HCT116 (cell line): Measurements from ENCODE around the gene APOB.

ENCODE experiments used
- EGR1 ChIP-seq: IDR thresholded peaks from 2 replicates; pipeline ENCODE4 v1.6.1; 2012; ENCODE audit warnings: low read depth
- EZH2 ChIP-seq: fragments of 200-600 bp; sonication (generic); IDR thresholded peaks from 2 replicates; pipeline ENCODE4 v1.6.1; 2017; ENCODE audit warnings: antibody characterized with exemption, mixed run types
- EZH2phosphoT487 ChIP-seq: fragments of 200-600 bp; IDR thresholded peaks from 2 replicates; pipeline ENCODE4 v1.6.1; 2018; ENCODE audit warnings: antibody characterized with exemption, borderline replicate concordance
- POLR2A ChIP-seq: IDR thresholded peaks from 2 replicates; pipeline ENCODE4 v1.7.0; 2011; ENCODE audit warnings: borderline replicate concordance; ENCODE audit not compliant: insufficient read depth, insufficient read length; ENCODE audit errors: extremely low read depth
- POLR2AphosphoS5 ChIP-seq: IDR thresholded peaks from 2 replicates; pipeline ENCODE4 v1.6.1; 2011; ENCODE audit warnings: mild to moderate bottlenecking, low read depth, low read length, moderate library complexity
- SIN3A ChIP-seq: IDR thresholded peaks from 2 replicates; pipeline ENCODE4 v1.6.1; 2012; ENCODE audit warnings: low read depth
- SP1 ChIP-seq: IDR thresholded peaks from 2 replicates; pipeline ENCODE4 v1.6.1; 2012; ENCODE audit warnings: low read depth
- TCF7L2 ChIP-seq: IDR thresholded peaks from 2 replicates; pipeline ENCODE4 v1.7.0; 2011; ENCODE audit warnings: borderline replicate concordance, inconsistent platforms; ENCODE audit not compliant: insufficient read depth, insufficient read length; ENCODE audit errors: extremely low read depth
- ZBTB33 ChIP-seq: IDR thresholded peaks from 2 replicates; pipeline ENCODE4 v1.6.1; 2011; ENCODE audit warnings: mild to moderate bottlenecking, low read length, moderate library complexity; ENCODE audit not compliant: insufficient replicate concordance; ENCODE audit errors: extremely low read depth
- TF ChIP-seq, protein P1 (sequence below): IDR thresholded peaks from 2 replicates; pipeline ENCODE4 v1.6.1; 2012
- TF ChIP-seq, protein P2 (sequence below), 3 experiments: fragments of 200-600 bp in 1 of 3; sonication (generic) in 1 of 3; IDR thresholded peaks in 2 of 3; conservative IDR thresholded peaks in 1 of 3; 2 replicates each; pipeline ENCODE4 v1.5.1; 2012 to 2017; ENCODE audit warnings: low read depth in 2 of 3, low read length in 2 of 3, antibody characterized with exemption in 1 of 3, borderline replicate concordance in 1 of 3, control low read depth in 1 of 3, mild to moderate bottlenecking in 1 of 3, mixed read lengths in 1 of 3, mixed run types in 1 of 3, moderate library complexity in 1 of 3; ENCODE audit not compliant: insufficient read depth in 1 of 3
- TF ChIP-seq, protein P3 (sequence below): IDR thresholded peaks from 2 replicates; pipeline ENCODE4 v1.6.1; 2012; ENCODE audit warnings: low read depth

- TF ChIP-seq POLR2A = no peak
- TF ChIP-seq SIN3A = no peak
- TF ChIP-seq EZH2 = no peak
- TF ChIP-seq, protein P1, sequence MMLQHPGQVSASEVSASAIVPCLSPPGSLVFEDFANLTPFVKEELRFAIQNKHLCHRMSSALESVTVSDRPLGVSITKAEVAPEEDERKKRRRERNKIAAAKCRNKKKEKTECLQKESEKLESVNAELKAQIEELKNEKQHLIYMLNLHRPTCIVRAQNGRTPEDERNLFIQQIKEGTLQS = no peak
- no peak for TF ChIP-seq SP1
- TF ChIP-seq, protein P2, sequence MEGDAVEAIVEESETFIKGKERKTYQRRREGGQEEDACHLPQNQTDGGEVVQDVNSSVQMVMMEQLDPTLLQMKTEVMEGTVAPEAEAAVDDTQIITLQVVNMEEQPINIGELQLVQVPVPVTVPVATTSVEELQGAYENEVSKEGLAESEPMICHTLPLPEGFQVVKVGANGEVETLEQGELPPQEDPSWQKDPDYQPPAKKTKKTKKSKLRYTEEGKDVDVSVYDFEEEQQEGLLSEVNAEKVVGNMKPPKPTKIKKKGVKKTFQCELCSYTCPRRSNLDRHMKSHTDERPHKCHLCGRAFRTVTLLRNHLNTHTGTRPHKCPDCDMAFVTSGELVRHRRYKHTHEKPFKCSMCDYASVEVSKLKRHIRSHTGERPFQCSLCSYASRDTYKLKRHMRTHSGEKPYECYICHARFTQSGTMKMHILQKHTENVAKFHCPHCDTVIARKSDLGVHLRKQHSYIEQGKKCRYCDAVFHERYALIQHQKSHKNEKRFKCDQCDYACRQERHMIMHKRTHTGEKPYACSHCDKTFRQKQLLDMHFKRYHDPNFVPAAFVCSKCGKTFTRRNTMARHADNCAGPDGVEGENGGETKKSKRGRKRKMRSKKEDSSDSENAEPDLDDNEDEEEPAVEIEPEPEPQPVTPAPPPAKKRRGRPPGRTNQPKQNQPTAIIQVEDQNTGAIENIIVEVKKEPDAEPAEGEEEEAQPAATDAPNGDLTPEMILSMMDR (IDR thresholded peaks at IDR 0.05 in 2 of 3, conservative IDR thresholded peaks at IDR 0.05 in 1 of 3; ENCODE audit: borderline replicate concordance in 1 of 3, insufficient read depth in 1 of 3, low read depth in 2 of 3, low read length in 2 of 3) = no peak
- TF ChIP-seq ZBTB33 = no peak
- TF ChIP-seq, protein P3, sequence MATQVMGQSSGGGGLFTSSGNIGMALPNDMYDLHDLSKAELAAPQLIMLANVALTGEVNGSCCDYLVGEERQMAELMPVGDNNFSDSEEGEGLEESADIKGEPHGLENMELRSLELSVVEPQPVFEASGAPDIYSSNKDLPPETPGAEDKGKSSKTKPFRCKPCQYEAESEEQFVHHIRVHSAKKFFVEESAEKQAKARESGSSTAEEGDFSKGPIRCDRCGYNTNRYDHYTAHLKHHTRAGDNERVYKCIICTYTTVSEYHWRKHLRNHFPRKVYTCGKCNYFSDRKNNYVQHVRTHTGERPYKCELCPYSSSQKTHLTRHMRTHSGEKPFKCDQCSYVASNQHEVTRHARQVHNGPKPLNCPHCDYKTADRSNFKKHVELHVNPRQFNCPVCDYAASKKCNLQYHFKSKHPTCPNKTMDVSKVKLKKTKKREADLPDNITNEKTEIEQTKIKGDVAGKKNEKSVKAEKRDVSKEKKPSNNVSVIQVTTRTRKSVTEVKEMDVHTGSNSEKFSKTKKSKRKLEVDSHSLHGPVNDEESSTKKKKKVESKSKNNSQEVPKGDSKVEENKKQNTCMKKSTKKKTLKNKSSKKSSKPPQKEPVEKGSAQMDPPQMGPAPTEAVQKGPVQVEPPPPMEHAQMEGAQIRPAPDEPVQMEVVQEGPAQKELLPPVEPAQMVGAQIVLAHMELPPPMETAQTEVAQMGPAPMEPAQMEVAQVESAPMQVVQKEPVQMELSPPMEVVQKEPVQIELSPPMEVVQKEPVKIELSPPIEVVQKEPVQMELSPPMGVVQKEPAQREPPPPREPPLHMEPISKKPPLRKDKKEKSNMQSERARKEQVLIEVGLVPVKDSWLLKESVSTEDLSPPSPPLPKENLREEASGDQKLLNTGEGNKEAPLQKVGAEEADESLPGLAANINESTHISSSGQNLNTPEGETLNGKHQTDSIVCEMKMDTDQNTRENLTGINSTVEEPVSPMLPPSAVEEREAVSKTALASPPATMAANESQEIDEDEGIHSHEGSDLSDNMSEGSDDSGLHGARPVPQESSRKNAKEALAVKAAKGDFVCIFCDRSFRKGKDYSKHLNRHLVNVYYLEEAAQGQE = no peak
- no peak for TF ChIP-seq POLR2AphosphoS5
- TF ChIP-seq TCF7L2 = no peak
- TF ChIP-seq EZH2phosphoT487 = no peak
- TF ChIP-seq EGR1 = no peak
These were observed 58.8 kb downstream of the APOB start for GRCh38 chr2:20985062-20985461.
